ENCODE results near the gene NDUFAF3. TPM values are rescaled to one million over a fixed set of nuclear protein-coding genes. Genes with fewer than 3 reads are reported as not detected.

The NDUFAF3 gene
- total and polyA plus RNA-seq, 2 of the 4 experiments (the other 2 are of a cell fraction): 26.5 to 112 TPM

GRCh38 chr3:48979451-48979850 is 42.5 kb upstream of the NDUFAF3 start (continued):
- TF ChIP-seq ELK1 (IDR thresholded peaks at IDR 0.05; ENCODE audit: borderline replicate concordance, low read depth, low read length) (no peak), CHD1 (IDR thresholded peaks at IDR 0.05; ENCODE audit: low read depth, low read length) (no peak)

GRCh38 chr3:48980295-48980694 is 41.6 kb upstream of the NDUFAF3 start:
- Histone ChIP-seq H3K23ac (ENCODE audit: low read depth, low read length) (no peak overlapping the region), H4K8ac (ENCODE audit: low read depth in 2 of 2, low read length in 2 of 2) (no peak overlapping the region), H2AFZ (replicated peaks; ENCODE audit: low read length, poor library complexity) (no peak overlapping the region), H3K36me3 (ENCODE audit: control insufficient read depth, insufficient read depth, low read length) (peaks cover 69% of the 10 kb centered on the region), H3K9me1 (ENCODE audit: insufficient read depth, low read length) (peaks cover 5% of the 10 kb centered on the region; the same call in 1 of the 2 replicates), H2AK9ac (replicated peaks; ENCODE audit: low read depth, low read length, poor library complexity) (no peak overlapping the region), H2BK15ac (ENCODE audit: low read depth, low read length) (no peak overlapping the region), H3K79me1 (ENCODE audit: low read depth in 1 of 2, low read length in 2 of 2) (peaks cover 21 to 25% of the 10 kb centered on the region in 2 experiments; a peak in 3 of 4 replicates), H4K20me1 (ENCODE audit: insufficient read depth, low read length) (no peaks in the 10 kb centered on the region), H3K4me2 (ENCODE audit: low read depth, low read length) (no peak overlapping the region), H3K56ac (ENCODE audit: extremely low read depth, insufficient read depth, low read length) (no peak overlapping the region), H3K27ac (ENCODE audit: insufficient read depth, low read length) (no peak overlapping the region), H3K4me1 (ENCODE audit: control insufficient read depth, insufficient read depth, low read length) (no peaks in the 10 kb centered on the region), H2BK5ac (ENCODE audit: low read depth, low read length, poor library complexity, severe bottlenecking) (no peak overlapping the region), H2AK5ac (ENCODE audit: low read depth, low read length) (no peak overlapping the region), H3K4me3 (ENCODE audit: insufficient read depth, low read depth, low read length) (no peak overlapping the region), H4K5ac (ENCODE audit: low read depth, low read length) (no peak overlapping the region), H4K91ac (ENCODE audit: insufficient read depth, low read depth, low read length) (no peak overlapping the region), H3K27me3 (ENCODE audit: control insufficient read depth, insufficient read depth, low read length) (no peaks in the 10 kb centered on the region), H3K18ac (ENCODE audit: low read depth, low read length) (no peak overlapping the region), H3K4ac (ENCODE audit: low read depth, low read length) (no peak overlapping the region), H3K14ac (replicated peaks; ENCODE audit: low read depth, low read length) (no peak overlapping the region), H2BK20ac (ENCODE audit: low read depth, low read length) (no peak overlapping the region), H3K9me3 (ENCODE audit: control insufficient read depth, insufficient read depth, low read length) (no peaks in the 10 kb centered on the region), H2BK120ac (ENCODE audit: low read depth, low read length) (no peak overlapping the region), H3K9ac (ENCODE audit: low read depth, low read length) (no peak overlapping the region)
- POLR2A ChIA-PET (ENCODE audit: unreplicated experiment): interaction anchor here (0.5 kb wide), 1 partner anchor 8 kb away, joined by 9 read pairs; no protein-coding TSS in a partner anchor
- WGBS, 2 experiments (ENCODE audit: extremely low coverage in 2 of 2, insufficient read length in 1 of 2): no CpG with 5 or more reads among the region's 4 CpGs
- DNase-seq (no peak), ATAC-seq (ENCODE audit: low read depth) (no peak)
- CTCF ChIA-PET: no interaction called here
- no TSS peak for BruUV-seq (replicated peaks)
- intact Hi-C loops (cut with micrococcal nuclease): no loop called here
- in situ Hi-C loops (cut with MboI; ENCODE audit: low sequenced_read_pairs): no loop called here
- dilution Hi-C loops (cut with HindIII; ENCODE audit: low sequenced_read_pairs, unreplicated experiment): no loop called here
- no peak for TF ChIP-seq SMC3 (IDR thresholded peaks at IDR 0.05; ENCODE audit: low read depth, low read length)
- no peak for TF ChIP-seq CHD1 (IDR thresholded peaks at IDR 0.05; ENCODE audit: low read depth, low read length)
- no peak for TF ChIP-seq NFE2L2 (IDR thresholded peaks at IDR 0.05; ENCODE audit: low read depth, low read length)
- no peak for TF ChIP-seq RAD21 (IDR thresholded peaks at IDR 0.05; ENCODE audit: low read length)
- no peak for TF ChIP-seq POLR2A (IDR thresholded peaks at IDR 0.05; ENCODE audit: low read depth, low read length)

Measured in IMR-90 (cell line).